ENCODE results near the gene HAPSTR1.

The HAPSTR1 gene

DNA sequence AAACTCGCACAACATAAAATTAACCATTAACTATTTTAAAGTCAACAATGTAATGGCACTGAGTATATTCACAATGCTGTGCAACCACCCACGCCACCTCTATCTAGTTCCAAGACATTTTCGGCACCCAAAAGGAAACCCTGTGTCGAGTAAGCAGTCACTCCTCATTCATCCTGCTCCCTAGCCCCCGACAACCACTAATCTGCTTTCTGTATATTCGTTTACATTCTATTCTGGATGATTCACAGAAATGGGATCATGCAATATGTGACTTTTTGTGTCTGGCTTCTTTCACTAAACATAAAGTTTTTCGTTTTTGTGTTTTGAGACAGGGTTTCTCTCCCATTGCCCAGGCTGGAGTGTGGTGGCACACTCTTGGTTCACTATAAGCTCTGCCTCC is 42.2 kb upstream of the HAPSTR1 start:
- Histone ChIP-seq H3K23ac (ENCODE audit: low read length in 2 of 2) (no peak overlapping the region), H2BK12ac (ENCODE audit: low read length in 2 of 2) (no peak overlapping the region), H4K8ac (ENCODE audit: low read length) (no peak overlapping the region), H3K4me1 (ENCODE audit: control insufficient read depth, insufficient read depth, low read depth, low read length) (peaks cover 8% of the 10 kb centered on the region), H3K4me2 (ENCODE audit: low read length, poor library complexity, severe bottlenecking) (no peak overlapping the region), H3K9me3 (ENCODE audit: control insufficient read depth, low read length) (peaks cover 4% of the 10 kb centered on the region), H3K27ac (ENCODE audit: low read length, poor library complexity, severe bottlenecking) (peak overlapping the region; percentile 5), H3K14ac (ENCODE audit: low read length in 2 of 2) (no peak overlapping the region), H2AK5ac (ENCODE audit: low read length, severe bottlenecking) (no peak overlapping the region), H4K91ac (ENCODE audit: low read length) (no peak overlapping the region), H3K9ac (ENCODE audit: low read length) (no peak overlapping the region), H3K4ac (ENCODE audit: low read depth in 1 of 2, low read length in 2 of 2) (peak overlapping the region in 1 of 2 experiments; percentile 24), H3K18ac (ENCODE audit: low read depth in 1 of 2, low read length in 2 of 2) (no peak overlapping the region), H3K36me3 (ENCODE audit: control insufficient read depth in 1 of 2, insufficient read depth in 2 of 2, low read depth in 1 of 2, low read length in 2 of 2) (no peaks in the 10 kb centered on the region), H2AFZ (ENCODE audit: low read depth, low read length) (no peak overlapping the region), H2BK120ac (ENCODE audit: low read depth, low read length) (peak overlapping the region; percentile 86), H3K27me3 (ENCODE audit: control insufficient read depth in 1 of 2, insufficient read depth in 1 of 2, low read length in 2 of 2) (no peaks in the 10 kb centered on the region), H2BK5ac (ENCODE audit: low read depth, low read length, poor library complexity, severe bottlenecking) (no peak overlapping the region), H3K79me1 (replicated peaks; ENCODE audit: low read length, poor library complexity, severe bottlenecking) (no peaks in the 10 kb centered on the region), H3K4me3 (ENCODE audit: insufficient read depth in 1 of 2, low read depth in 1 of 2, low read length in 2 of 2) (no peak overlapping the region), H2BK15ac (ENCODE audit: low read depth, poor library complexity, severe bottlenecking) (no peak overlapping the region)
- DNase-seq, result peak; percentile 97
- WGBS, result 18% methylated on average over 4 of the region's 7 CpGs

DNA sequence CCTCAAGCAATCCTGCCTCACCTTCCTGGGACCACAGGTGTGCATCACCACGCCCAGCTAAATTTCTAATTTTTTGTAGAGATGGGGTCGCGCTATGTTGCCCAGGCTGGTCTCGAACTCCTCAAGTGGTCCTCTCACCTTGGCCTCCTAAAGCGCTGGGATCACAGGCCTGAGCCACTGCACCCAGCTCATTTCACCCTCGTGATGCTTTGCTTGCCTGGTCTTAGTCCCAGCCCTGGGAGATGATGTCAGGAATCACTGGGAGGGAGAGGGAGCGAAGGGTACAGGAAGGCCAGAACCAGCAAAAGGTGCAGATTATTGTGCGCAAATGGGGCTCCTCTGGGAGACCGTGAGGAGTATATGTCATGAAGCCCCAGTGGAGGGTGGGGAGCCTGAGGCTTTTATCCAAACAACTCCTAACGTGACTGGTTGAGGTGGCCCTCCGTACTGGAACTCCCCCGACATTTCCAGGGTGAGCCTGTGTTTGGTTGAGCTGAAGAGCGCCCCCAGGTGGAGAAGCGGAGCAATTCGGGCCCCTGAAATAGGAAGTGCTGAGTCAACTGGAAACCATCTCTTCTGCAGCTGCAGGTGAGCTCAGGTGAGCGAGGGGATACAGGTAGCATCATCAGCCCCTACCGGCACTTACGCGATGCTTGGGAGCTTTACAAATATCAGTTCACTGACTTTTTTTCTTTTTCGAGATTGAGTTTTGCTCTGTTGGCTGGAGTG is 41.2 kb upstream of the HAPSTR1 start:
- no peak for DNase-seq
- peak overlapping the region; percentile 66 for H4K8ac ChIP-seq (ENCODE audit: low read length)
- H3K4ac ChIP-seq (ENCODE audit: low read depth in 1 of 2, low read length in 2 of 2), result peak overlapping the region; percentile 5 to 26
- H2AFZ ChIP-seq (ENCODE audit: low read depth, low read length), result no peak overlapping the region
- H3K4me1 ChIP-seq (ENCODE audit: control insufficient read depth, insufficient read depth, low read depth, low read length), result peaks cover 8% of the 10 kb centered on the region
- no peak overlapping the region for H3K27ac ChIP-seq (ENCODE audit: low read length, poor library complexity, severe bottlenecking)
- WGBS, result 72% methylated on average over 20 of the region's 20 CpGs
- no peak overlapping the region for H2BK120ac ChIP-seq (ENCODE audit: low read depth, low read length)
- H3K36me3 ChIP-seq (ENCODE audit: control insufficient read depth in 1 of 2, insufficient read depth in 2 of 2, low read depth in 1 of 2, low read length in 2 of 2), result no peaks in the 10 kb centered on the region
- H3K23ac ChIP-seq (ENCODE audit: low read length in 2 of 2), result no peak overlapping the region
- H2AK5ac ChIP-seq (ENCODE audit: low read length, severe bottlenecking), result no peak overlapping the region
- no peak overlapping the region for H3K14ac ChIP-seq (ENCODE audit: low read length in 2 of 2)
- no peak overlapping the region for H3K4me2 ChIP-seq (ENCODE audit: low read length, poor library complexity, severe bottlenecking)
- no peaks in the 10 kb centered on the region for H3K27me3 ChIP-seq (ENCODE audit: control insufficient read depth in 1 of 2, insufficient read depth in 1 of 2, low read length in 2 of 2)
- H3K9me3 ChIP-seq (ENCODE audit: control insufficient read depth, low read length), result peaks cover 4% of the 10 kb centered on the region
- H3K4me3 ChIP-seq (ENCODE audit: insufficient read depth in 1 of 2, low read depth in 1 of 2, low read length in 2 of 2), result no peak overlapping the region
- H3K9ac ChIP-seq (ENCODE audit: low read length), result no peak overlapping the region
- H3K18ac ChIP-seq (ENCODE audit: low read depth in 1 of 2, low read length in 2 of 2), result peak overlapping the region; percentile 9 to 41
- no peak overlapping the region for H2BK5ac ChIP-seq (ENCODE audit: low read depth, low read length, poor library complexity, severe bottlenecking)
- no peaks in the 10 kb centered on the region for H3K79me1 ChIP-seq (replicated peaks; ENCODE audit: low read length, poor library complexity, severe bottlenecking)
- peak overlapping the region; percentile 29 for H2BK15ac ChIP-seq (ENCODE audit: low read depth, poor library complexity, severe bottlenecking)
- H2BK12ac ChIP-seq (ENCODE audit: low read length in 2 of 2), result peak overlapping the region; percentile 64 to 93
- H4K91ac ChIP-seq (ENCODE audit: low read length), result peak overlapping the region; percentile 90

GRCh38 chr16:9053006-9053601 is 38.3 kb upstream of the HAPSTR1 start:
- no peaks in the 10 kb centered on the region for H3K36me3 ChIP-seq (ENCODE audit: control insufficient read depth in 1 of 2, insufficient read depth in 2 of 2, low read depth in 1 of 2, low read length in 2 of 2)
- H2AK5ac ChIP-seq (ENCODE audit: low read length, severe bottlenecking), result no peak overlapping the region
- H3K23ac ChIP-seq (ENCODE audit: low read length in 2 of 2), result no peak overlapping the region
- no peak overlapping the region for H4K91ac ChIP-seq (ENCODE audit: low read length)
- no peak overlapping the region for H3K4ac ChIP-seq (ENCODE audit: low read depth in 1 of 2, low read length in 2 of 2)
- H3K4me3 ChIP-seq (ENCODE audit: insufficient read depth in 1 of 2, low read depth in 1 of 2, low read length in 2 of 2), result no peak overlapping the region
- no peak overlapping the region for H3K9ac ChIP-seq (ENCODE audit: low read length)
- H3K27me3 ChIP-seq (ENCODE audit: control insufficient read depth in 1 of 2, insufficient read depth in 1 of 2, low read length in 2 of 2), result no peaks in the 10 kb centered on the region
- H4K8ac ChIP-seq (ENCODE audit: low read length), result no peak overlapping the region
- peak overlapping the region; percentile 17 to 49 for H2BK12ac ChIP-seq (ENCODE audit: low read length in 2 of 2)
- peak overlapping the region; percentile 60 for H2BK15ac ChIP-seq (ENCODE audit: low read depth, poor library complexity, severe bottlenecking)
- no peaks in the 10 kb centered on the region for H3K9me3 ChIP-seq (ENCODE audit: control insufficient read depth, low read length)
- H2BK120ac ChIP-seq (ENCODE audit: low read depth, low read length), result no peak overlapping the region
- H3K27ac ChIP-seq (ENCODE audit: low read length, poor library complexity, severe bottlenecking), result no peak overlapping the region
- no peak overlapping the region for H3K18ac ChIP-seq (ENCODE audit: low read depth in 1 of 2, low read length in 2 of 2)
- H3K4me1 ChIP-seq (ENCODE audit: control insufficient read depth, insufficient read depth, low read depth, low read length), result peaks cover 2% of the 10 kb centered on the region
- peak; percentile 87 for DNase-seq
- no peak overlapping the region for H3K4me2 ChIP-seq (ENCODE audit: low read length, poor library complexity, severe bottlenecking)
- H2BK5ac ChIP-seq (ENCODE audit: low read depth, low read length, poor library complexity, severe bottlenecking), result no peak overlapping the region
- no peak overlapping the region for H3K14ac ChIP-seq (ENCODE audit: low read length in 2 of 2)
- 28% methylated on average over 9 of the region's 9 CpGs for WGBS
- H2AFZ ChIP-seq (ENCODE audit: low read depth, low read length), result peak overlapping the region; percentile 18
- no peaks in the 10 kb centered on the region for H3K79me1 ChIP-seq (replicated peaks; ENCODE audit: low read length, poor library complexity, severe bottlenecking)

GRCh38 chr16:9054460-9054859 is 37.0 kb upstream of the HAPSTR1 start:
- Histone ChIP-seq H3K9me3 (ENCODE audit: control insufficient read depth, low read length) (no peaks in the 10 kb centered on the region), H2BK5ac (ENCODE audit: low read depth, low read length, poor library complexity, severe bottlenecking) (no peak overlapping the region), H3K79me1 (replicated peaks; ENCODE audit: low read length, poor library complexity, severe bottlenecking) (no peaks in the 10 kb centered on the region), H4K91ac (ENCODE audit: low read length) (no peak overlapping the region), H4K8ac (ENCODE audit: low read length) (no peak overlapping the region), H2BK15ac (ENCODE audit: low read depth, poor library complexity, severe bottlenecking) (no peak overlapping the region), H3K23ac (ENCODE audit: low read length in 2 of 2) (no peak overlapping the region), H3K4ac (ENCODE audit: low read depth in 1 of 2, low read length in 2 of 2) (no peak overlapping the region), H2AFZ (ENCODE audit: low read depth, low read length) (no peak overlapping the region), H3K4me1 (ENCODE audit: control insufficient read depth, insufficient read depth, low read depth, low read length) (peaks cover 2% of the 10 kb centered on the region), H3K14ac (ENCODE audit: low read length in 2 of 2) (no peak overlapping the region), H3K27me3 (ENCODE audit: control insufficient read depth in 1 of 2, insufficient read depth in 1 of 2, low read length in 2 of 2) (no peaks in the 10 kb centered on the region), H2BK120ac (ENCODE audit: low read depth, low read length) (no peak overlapping the region), H3K4me2 (ENCODE audit: low read length, poor library complexity, severe bottlenecking) (no peak overlapping the region), H3K4me3 (ENCODE audit: insufficient read depth in 1 of 2, low read depth in 1 of 2, low read length in 2 of 2) (no peak overlapping the region), H3K18ac (ENCODE audit: low read depth in 1 of 2, low read length in 2 of 2) (no peak overlapping the region), H3K36me3 (ENCODE audit: control insufficient read depth in 1 of 2, insufficient read depth in 2 of 2, low read depth in 1 of 2, low read length in 2 of 2) (no peaks in the 10 kb centered on the region), H3K27ac (ENCODE audit: low read length, poor library complexity, severe bottlenecking) (no peak overlapping the region), H3K9ac (ENCODE audit: low read length) (no peak overlapping the region), H2AK5ac (ENCODE audit: low read length, severe bottlenecking) (no peak overlapping the region), H2BK12ac (ENCODE audit: low read length in 2 of 2) (no peak overlapping the region)
- DNase-seq, result no peak
- WGBS, result 45% methylated on average over 3 of the region's 4 CpGs
